Heart left ventricle (tissue), 13 donors: ENCODE data around the gene NELFCD.

ENCODE experiments used
- CTCF ChIP-seq, 12 donors: fragments of 200-600 bp; sonication (generic) in 4 of 12; IDR thresholded peaks; one replicate each; pipeline versions ENCODE4 v1.5.0 to v1.8.0; 2018 to 2022; ENCODE audit warnings: antibody characterized with exemption in 12 of 12, mild to moderate bottlenecking in 5 of 12
- POLR2A ChIP-seq, 2 donors: fragments of 450-650 bp; IDR thresholded peaks; one replicate each; pipeline ENCODE4 v1.6.1; 2017; ENCODE audit warnings: antibody characterized with exemption in 2 of 2, mild to moderate bottlenecking in 2 of 2, moderate library complexity in 2 of 2
- donor health status: ischemic (EF 13 %, LVEDD 7.1; RV severe dilation, severe dysfunction).
- donor health status: DM: no; HTN: yes; CAD: no.
- donor health status: DM: no; HTN: no; CAD: no.
- donor health status: ischemic (EF 25% LVEDD 6.9; RV normal size, moderate dysfunction).
- donor health status: ischemic (EF 25% LVEDD 5.7; RV mildly dilated, moderate dysfunction).
- donor health status: ischemic (EF 35%, LVEDD 5.7; RV mildly dilated, moderate dysfunction).
- donor health status: nonischemic (EF 11% LVEDD 7.7; RV severe dilation, severe dysfunction).
- donor health status: DM: yes; HTN: yes; CAD: no.
- donor health status: PGD.
- donor health status: ischemic (EF 29% LVEDD 5.4; RV normal size, mild dysfunction).
- donor health status: nonischemic (EF 23%, LVEDD 6.1; RV moderate dilation, normal function).

GRCh38 chr20:58938541-58938940, 42.5 kb upstream of the NELFCD start:
- TF ChIP-seq CTCF (IDR thresholded peaks at IDR 0.05) (no peak), POLR2A (IDR thresholded peaks at IDR 0.05) (no peak)
